GM03348 (cell line): ENCODE data around the gene SNCB.

Experiments used
- DNase-seq: peaks from one replicate; pipeline ENCODE4 v3.0.0; 2012; ENCODE audit warnings: low spot score

SNCB gene

GRCh38 chr5:176660860-176661641 lies 30.7 kb upstream of the SNCB start:
- DNase-seq, result peak; percentile 95

GRCh38 chr5:176660530-176660859 lies 30.2 kb upstream of the SNCB start:
- no peak for DNase-seq

- no peak for DNase-seq
These were observed 29.6 kb upstream of the SNCB start for GRCh38 chr5:176659860-176660461.

GRCh38 chr5:176659512-176659839 lies 29.1 kb upstream of the SNCB start:
- DNase-seq, result no peak

GRCh38 chr5:176658817-176659511 lies 28.6 kb upstream of the SNCB start:
- DNase-seq, result no peak

GRCh38 chr5:176658007-176658599 lies 27.8 kb upstream of the SNCB start:
- DNase-seq, result peak; percentile 88

- no peak for DNase-seq
These were observed 26.2 kb upstream of the SNCB start for GRCh38 chr5:176656467-176656990.

- DNase-seq, result no peak
These were observed 24.5 kb upstream of the SNCB start for GRCh38 chr5:176654856-176655255.

- DNase-seq, result no peak
These were observed 23.4 kb upstream of the SNCB start for GRCh38 chr5:176653401-176654385.

GRCh38 chr5:176652136-176652535 lies 21.8 kb upstream of the SNCB start:
- peak; percentile 55 for DNase-seq

GRCh38 chr5:176651472-176651980 lies 21.2 kb upstream of the SNCB start:
- DNase-seq, result no peak

GRCh38 chr5:176650354-176650884 lies 20.1 kb upstream of the SNCB start:
- DNase-seq, result peak; percentile 48

- no peak for DNase-seq
These were observed 18.3 kb upstream of the SNCB start for GRCh38 chr5:176648474-176649194.

GRCh38 chr5:176647843-176648473 lies 17.6 kb upstream of the SNCB start:
- DNase-seq, result peak; percentile 69

- peak; percentile 100 for DNase-seq
These were observed 16.9 kb upstream of the SNCB start, which contains the start of gene TSPAN17 for GRCh38 chr5:176647030-176647842. Gene TSPAN17 (plus strand): TSS chr5:176647484. CDS start chr5:176647616, 132 bp downstream.

- DNase-seq, result peak; percentile 21
These were observed 16.3 kb upstream of the SNCB start for GRCh38 chr5:176646707-176647029.

- no peak for DNase-seq
These were observed 15.8 kb upstream of the SNCB start for GRCh38 chr5:176646049-176646706.

GRCh38 chr5:176644878-176645670 lies 14.7 kb upstream of the SNCB start:
- no peak for DNase-seq
